GM13977 (cell line): Measurements from ENCODE around the gene ZNF664.

ENCODE experiments used
- DNase-seq: peaks from one replicate; pipeline ENCODE4 v3.0.0; 2012; ENCODE audit warnings: low spot score
- CTCF ChIP-seq: IDR thresholded peaks from 2 replicates; pipeline ENCODE4 v1.5.1; 2012; ENCODE audit warnings: mild to moderate bottlenecking, control low read depth; ENCODE audit not compliant: insufficient read depth; ENCODE audit errors: extremely low read depth, missing control alignments
- in situ Hi-C: fragments of 300-500 bp; cut with MboI; formaldehyde crosslinking; loops from one replicate; pipeline ENCODE4 v1.12.0; 2022; ENCODE audit warnings: low sequenced_read_pairs, low pct_unique_long_range_greater_than_20kb, mixed read lengths, inconsistent platforms; ENCODE audit not compliant: unreplicated experiment

ZNF664 gene

GRCh38 chr12:124026755-124027745 lies 54.0 kb downstream of the ZNF664 start:
- in situ Hi-C loops, result loop anchor here (25.0 kb wide), 1 partner anchor 285 kb away; no protein-coding TSS in a partner anchor
- DNase-seq, result no peak
- TF ChIP-seq CTCF, result no peak

- in situ Hi-C loops, result loop anchor here (25.0 kb wide), 1 partner anchor 284 kb away; no protein-coding TSS in a partner anchor
- DNase-seq, result no peak
- TF ChIP-seq CTCF, result no peak
Measured at GRCh38 chr12:124027753-124028554, 54.9 kb downstream of the ZNF664 start.

GRCh38 chr12:124028555-124028925 lies 55.5 kb downstream of the ZNF664 start:
- in situ Hi-C loops, result loop anchor here (25.0 kb wide), 1 partner anchor 284 kb away; no protein-coding TSS in a partner anchor
- no peak for TF ChIP-seq CTCF

GRCh38 chr12:124030008-124030407 lies 57.0 kb downstream of the ZNF664 start:
- DNase-seq, result no peak
- in situ Hi-C loops, result loop anchor here (25.0 kb wide), 1 partner anchor 282 kb away; no protein-coding TSS in a partner anchor
- TF ChIP-seq CTCF, result no peak

More at GRCh38 chr12:124028555-124028925, 55.5 kb downstream of the ZNF664 start:
- no peak for DNase-seq

DNA sequence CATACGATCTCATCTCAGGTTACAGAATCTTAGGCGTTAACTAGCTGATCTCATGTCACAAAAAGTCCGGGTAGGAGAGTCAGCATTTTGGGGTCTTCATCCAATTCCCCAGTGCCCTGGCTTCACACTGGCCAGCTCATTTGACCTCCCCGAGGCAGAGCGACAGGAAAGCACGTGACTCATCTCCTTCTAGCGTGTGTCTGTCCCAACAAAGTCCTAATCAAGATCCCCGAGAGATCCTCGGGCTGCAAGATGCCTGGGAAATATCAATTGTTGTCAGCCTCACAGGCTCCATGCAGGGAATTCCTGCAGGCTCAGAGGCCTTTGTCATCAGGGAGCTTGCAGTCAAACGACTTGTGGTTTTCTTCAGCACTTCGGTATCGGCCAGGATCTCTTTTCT lies 57.5 kb downstream of the ZNF664 start:
- no peak for TF ChIP-seq CTCF
- in situ Hi-C loops, result loop anchor here (25.0 kb wide), 1 partner anchor 282 kb away; no protein-coding TSS in a partner anchor
- no peak for DNase-seq

DNA sequence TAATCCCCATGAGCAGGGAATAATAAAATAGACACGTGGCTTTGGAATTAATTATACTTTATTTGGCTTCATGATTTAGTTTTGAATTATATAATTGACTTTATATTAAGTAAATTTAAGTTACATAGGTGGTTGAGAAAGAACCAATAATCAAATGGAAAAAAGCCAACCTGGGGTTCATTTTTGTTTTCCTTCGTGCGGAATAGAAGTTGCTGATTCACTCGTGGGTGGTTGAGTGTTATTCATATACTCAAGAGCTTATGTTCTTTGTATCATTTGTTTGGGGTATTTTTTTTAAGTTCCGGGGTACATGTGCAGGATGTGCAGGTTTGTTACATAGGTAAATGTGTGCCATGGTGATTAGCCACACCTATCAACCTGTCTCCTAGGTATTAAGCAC lies 58.0 kb downstream of the ZNF664 start:
- TF ChIP-seq CTCF, result no peak
- in situ Hi-C loops, result loop anchor here (25.0 kb wide), 1 partner anchor 281 kb away; no protein-coding TSS in a partner anchor
- DNase-seq, result no peak
